Right lobe of liver (tissue), 4 donors: Measurements from ENCODE around the gene TYMS.

Experiments used
- CTCF ChIP-seq, 4 donors: fragments of 200-600 bp in 3 of 4; fragments of 450-650 bp in 1 of 4; IDR thresholded peaks; one replicate each; pipeline versions ENCODE4 v1.5.1 to v1.8.0; 2016 to 2022; ENCODE audit warnings: antibody characterized with exemption in 4 of 4, mild to moderate bottlenecking in 2 of 4
- POLR2A ChIP-seq: fragments of 450-650 bp; IDR thresholded peaks from one replicate; pipeline ENCODE4 v1.6.1; 2017; ENCODE audit warnings: antibody characterized with exemption, mild to moderate bottlenecking
- donor health status: DM: no; HTN: no; CAD: no.
- donor health status: DM: no; HTN: no; CAD: no.
- donor health status: DM: no; HTN: yes; CAD: no.

- TF ChIP-seq CTCF (IDR thresholded peaks at IDR 0.05) (no peak), POLR2A (no peak)
Observed at GRCh38 chr18:669077-669476, 11.6 kb downstream of the TYMS start.
